Measurements from ENCODE around the gene TFDP3. TPM values are rescaled to one million over a fixed set of nuclear protein-coding genes. Genes with fewer than 3 reads are reported as not detected.

Gene TFDP3
- polyA plus RNA-seq, 3 donors = not detected

GRCh38 chrX:133229361-133229760, 11.2 kb upstream of the TFDP3 start:
- TF ChIP-seq CTCF (IDR thresholded peaks at IDR 0.05) = no peak
- no peak overlapping the region for H2AFZ ChIP-seq (ENCODE audit: insufficient read depth, low read depth, low read length, poor library complexity, severe bottlenecking)
- intact Hi-C loops (cut with micrococcal nuclease) = no loop called here
- H3K36me3 ChIP-seq (replicated peaks in 1 of 2; ENCODE audit: control insufficient read depth in 1 of 2, insufficient read depth in 2 of 2, low read length in 2 of 2) = no peaks in the 10 kb centered on the region
- WGBS (ENCODE audit: insufficient coverage) = no CpG with 5 or more reads among the region's 4 CpGs
- Mint-ChIP-seq H3K4me1 (no peaks in the 10 kb centered on the region), H3K9me3 (peaks cover 0 to 2% (median 0%) of the 10 kb centered on the region in 7 donors), H3K4me3 (no peak overlapping the region), H3K27me3 (ENCODE audit: low read depth in 3 of 3) (peaks cover 2 to 4% (median 2%) of the 10 kb centered on the region in 3 donors), H3K36me3 (no peaks in the 10 kb centered on the region), H3K27ac (no peak overlapping the region)
- no peaks in the 10 kb centered on the region for H3K4me1 ChIP-seq (ENCODE audit: control insufficient read depth in 1 of 2, insufficient read depth in 2 of 2, low read length in 2 of 2)
- DNase-seq = no peak
- H3K9ac ChIP-seq (ENCODE audit: insufficient read depth, low read length, poor library complexity, severe bottlenecking) = no peak overlapping the region
- no peaks in the 10 kb centered on the region for H3K79me2 ChIP-seq (ENCODE audit: insufficient read depth, low read length)
- H3K9me3 ChIP-seq (replicated peaks in 1 of 2; ENCODE audit: control insufficient read depth in 1 of 2, insufficient read depth in 1 of 2, low read length in 2 of 2) = no peaks in the 10 kb centered on the region
- peaks cover 0 to 6% of the 10 kb centered on the region in 2 donors for H3K27me3 ChIP-seq (ENCODE audit: control insufficient read depth in 2 of 2, insufficient read depth in 2 of 2, low read length in 2 of 2)
- H4K20me1 ChIP-seq (ENCODE audit: insufficient read depth, low read length) = no peaks in the 10 kb centered on the region
- H3K27ac ChIP-seq (ENCODE audit: low read depth in 1 of 2, low read length in 2 of 2) = no peak overlapping the region
- no peak overlapping the region for H3K4me2 ChIP-seq (replicated peaks; ENCODE audit: extremely low read depth, low read length, poor library complexity, severe bottlenecking)
- H3K4me3 ChIP-seq (replicated peaks in 1 of 3; ENCODE audit: low read depth in 2 of 3, low read length in 3 of 3) = no peak overlapping the region

DNA sequence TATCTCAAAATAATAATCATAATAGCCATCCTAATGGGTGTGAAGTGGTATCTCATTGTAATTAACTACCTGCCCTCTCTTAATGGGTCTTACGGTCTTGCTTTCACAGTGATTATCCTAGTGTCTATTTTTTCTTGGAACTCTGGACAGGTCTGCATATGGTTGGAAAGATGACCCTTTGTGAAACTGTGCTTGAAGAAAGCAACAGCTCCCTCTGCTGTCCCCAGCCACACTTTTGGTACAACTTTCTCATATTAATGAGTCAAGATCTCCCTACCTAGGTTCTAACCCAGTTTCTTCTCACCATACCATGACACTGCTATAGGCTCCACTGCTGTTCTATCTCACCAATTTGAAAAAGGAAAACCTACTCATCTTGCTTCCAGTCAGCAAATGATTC, 2.4 kb downstream of the TFDP3 start:
- no peak for TF ChIP-seq CTCF (IDR thresholded peaks at IDR 0.05)
- no peak overlapping the region for H3K4me3 Mint-ChIP-seq
- no peak overlapping the region for H3K27ac Mint-ChIP-seq
- no CpG with 5 or more reads among the region's 1 CpG for WGBS (ENCODE audit: insufficient coverage)
- peaks cover 0 to 10% (median 2%) of the 10 kb centered on the region in 3 donors for H3K27me3 Mint-ChIP-seq (ENCODE audit: low read depth in 3 of 3)
- Histone ChIP-seq H3K4me2 (replicated peaks; ENCODE audit: extremely low read depth, low read length, poor library complexity, severe bottlenecking) (no peak overlapping the region), H3K27ac (ENCODE audit: low read depth in 1 of 2, low read length in 2 of 2) (no peak overlapping the region), H2AFZ (ENCODE audit: insufficient read depth, low read depth, low read length, poor library complexity, severe bottlenecking) (no peak overlapping the region), H3K4me3 (replicated peaks in 1 of 3; ENCODE audit: low read depth in 2 of 3, low read length in 3 of 3) (no peak overlapping the region), H3K36me3 (replicated peaks in 1 of 2; ENCODE audit: control insufficient read depth in 1 of 2, insufficient read depth in 2 of 2, low read length in 2 of 2) (no peaks in the 10 kb centered on the region), H3K9ac (ENCODE audit: insufficient read depth, low read length, poor library complexity, severe bottlenecking) (no peak overlapping the region), H3K4me1 (ENCODE audit: control insufficient read depth in 1 of 2, insufficient read depth in 2 of 2, low read length in 2 of 2) (no peaks in the 10 kb centered on the region), H4K20me1 (ENCODE audit: insufficient read depth, low read length) (no peaks in the 10 kb centered on the region), H3K27me3 (ENCODE audit: control insufficient read depth in 2 of 2, insufficient read depth in 2 of 2, low read length in 2 of 2) (no peaks in the 10 kb centered on the region), H3K79me2 (ENCODE audit: insufficient read depth, low read length) (no peaks in the 10 kb centered on the region), H3K9me3 (replicated peaks in 1 of 2; ENCODE audit: control insufficient read depth in 1 of 2, insufficient read depth in 1 of 2, low read length in 2 of 2) (no peaks in the 10 kb centered on the region)
- no peaks in the 10 kb centered on the region for H3K4me1 Mint-ChIP-seq
- intact Hi-C loops (cut with micrococcal nuclease) = no loop called here
- H3K36me3 Mint-ChIP-seq = no peaks in the 10 kb centered on the region
- no peak for DNase-seq
- peaks cover 0 to 9% (median 6%) of the 10 kb centered on the region in 7 donors for H3K9me3 Mint-ChIP-seq

Data from CD14-positive monocyte (primary cell).